OCI-LY7 (cell line): ENCODE measurements around the gene MTHFD2L. TPM values are rescaled to one million over a fixed set of nuclear protein-coding genes. Genes with fewer than 3 reads are reported as not detected.

ENCODE experiments used
- BruUV-seq: library from RNA; stranded (reverse); fragments of 400-500 nt; replicated peaks from 2 replicates; lab custom pipeline; 2021; lab: Mats Ljungman, UMichigan
- CTCF ChIA-PET: fragments of 300-600 bp; sonication (Branson Sonifier 250); formaldehyde crosslinking; loops from one replicate; lab custom pipeline; 2022; ENCODE audit warnings: antibody characterized with exemption; ENCODE audit not compliant: unreplicated experiment; lab: Charles Lee
- POLR2A ChIA-PET: fragments of 300-600 bp; sonication (Branson Sonifier 250); formaldehyde crosslinking; loops from one replicate; lab custom pipeline; 2022; ENCODE audit warnings: antibody characterized with exemption; lab: Charles Lee
- DNase-seq: peaks from one replicate; pipeline ENCODE4 v3.0.0-alpha.2; 2015; ENCODE audit warnings: low spot score
- H2AFZ ChIP-seq: fragments of 200-600 bp; sonication (generic), shearing (Covaris generic); 2 replicates; pipeline ENCODE4 v1.6.1; 2014; ENCODE audit warnings: mild to moderate bottlenecking, antibody characterized with exemption, low read length, moderate library complexity
- H3K27ac ChIP-seq: fragments of 200-600 bp; sonication (generic); 2 replicates; pipeline ENCODE4 v1.5.1; 2014; ENCODE audit warnings: mixed run types, low read depth, mild to moderate bottlenecking, moderate library complexity, low read length, inconsistent platforms; ENCODE audit not compliant: poor library complexity, severe bottlenecking
- H3K36me3 ChIP-seq: fragments of 200-600 bp; sonication (generic); 2 replicates; pipeline ENCODE4 v1.6.1; 2014; ENCODE audit warnings: mild to moderate bottlenecking, antibody characterized with exemption, low read length, moderate library complexity, mixed read lengths; ENCODE audit not compliant: insufficient read depth
- H3K4me1 ChIP-seq: fragments of 200-600 bp; sonication (generic); 2 replicates; pipeline ENCODE4 v1.5.1; 2014; ENCODE audit warnings: mild to moderate bottlenecking, low read length; ENCODE audit not compliant: insufficient read depth, poor library complexity, severe bottlenecking
- H3K4me2 ChIP-seq: fragments of 200-600 bp; sonication (generic); 2 replicates; pipeline ENCODE4 v1.6.1; 2014; ENCODE audit warnings: mild to moderate bottlenecking, low read length
- H3K4me3 ChIP-seq: fragments of 200-600 bp; sonication (generic); 2 replicates; pipeline ENCODE4 v1.5.1; 2014; ENCODE audit warnings: mild to moderate bottlenecking, low read depth, low read length; ENCODE audit not compliant: poor library complexity, severe bottlenecking
- H3K79me2 ChIP-seq: fragments of 200-600 bp; sonication (generic); 2 replicates; pipeline ENCODE4 v1.6.1; 2016; ENCODE audit warnings: low read depth, mild to moderate bottlenecking, low read length, moderate library complexity, mixed read lengths; ENCODE audit not compliant: insufficient read depth
- H3K9me2 ChIP-seq: fragments of 200-600 bp; sonication (generic); 2 replicates; pipeline ENCODE4 v1.6.1; 2016; ENCODE audit warnings: mild to moderate bottlenecking, low read length, mixed read lengths; ENCODE audit not compliant: insufficient read depth
- H3K9me3 ChIP-seq: fragments of 200-600 bp; sonication (generic); 2 replicates; pipeline ENCODE4 v1.6.1; 2014; ENCODE audit warnings: mild to moderate bottlenecking, mixed run types, low read length, mixed read lengths
- H4K20me1 ChIP-seq: fragments of 200-600 bp; sonication (generic); 2 replicates; pipeline ENCODE4 v1.6.1; 2014; ENCODE audit warnings: mild to moderate bottlenecking, antibody characterized with exemption, low read length, moderate library complexity, mixed read lengths; ENCODE audit not compliant: insufficient read depth
- CTCF ChIP-seq: fragments of 200-600 bp; sonication (generic); conservative IDR thresholded peaks from 2 replicates; pipeline ENCODE4 v1.5.1; 2014; ENCODE audit warnings: mild to moderate bottlenecking, antibody characterized with exemption, low read length, moderate library complexity, mixed read lengths
- EZH2phosphoT487 ChIP-seq: fragments of 200-600 bp; sonication (generic); IDR thresholded peaks from 2 replicates; pipeline ENCODE4 v1.6.1; 2018; ENCODE audit warnings: low read depth, borderline replicate concordance, mild to moderate bottlenecking, mixed run types, antibody characterized with exemption, low read length, moderate library complexity, mixed read lengths
- intact Hi-C: fragments of 100-400 bp; cut with micrococcal nuclease; formaldehyde crosslinking; loops from one replicate; pipeline ENCODE4 v1.10.0; 2022; ENCODE audit not compliant: unreplicated experiment
- total RNA-seq, 2 experiments: library from RNA; depleted of rRNA in 1 of 2; stranded (reverse); fragments of >200 nt in 1 of 2; shearing (Covaris generic) in 1 of 2; gene quantifications; 2 replicates each; pipeline ENCODE4 v1.2.3, GENCODE V29; 2014 to 2022

Gene MTHFD2L
- total RNA-seq, 2 experiments from 2014 or later: 18.7 to 18.9 TPM

GRCh38 chr4:74161666-74162450 lies 3.9 kb downstream of the MTHFD2L start:
- BruUV-seq: no TSS peak
- H4K20me1 ChIP-seq: 0 out of 2 replicates have a peak, but pooled peaks cover 5% of the 10 kb centered on the region
- H3K36me3 ChIP-seq: peaks cover 43% of the 10 kb centered on the region
- H3K9me3 ChIP-seq: no peaks in the 10 kb centered on the region
- TF ChIP-seq EZH2phosphoT487: no peak
- no peak for TF ChIP-seq CTCF
- H3K9me2 ChIP-seq: no peaks in the 10 kb centered on the region
- POLR2A ChIA-PET: interaction anchor here (0.7 to 1.0 kb wide), 2 partner anchors 22 to 43 kb away, joined by 3 to 4 read pairs; no protein-coding TSS in a partner anchor
- H3K4me3 ChIP-seq: no peak overlapping the region
- intact Hi-C loops: no loop called here
- peaks cover 43% of the 10 kb centered on the region for H3K79me2 ChIP-seq
- CTCF ChIA-PET: no interaction called here
- H3K4me1 ChIP-seq: peaks cover 14% of the 10 kb centered on the region
- DNase-seq: no peak
- no peak overlapping the region for H3K27ac ChIP-seq
- H2AFZ ChIP-seq: no peak overlapping the region
- no peak overlapping the region for H3K4me2 ChIP-seq

DNA sequence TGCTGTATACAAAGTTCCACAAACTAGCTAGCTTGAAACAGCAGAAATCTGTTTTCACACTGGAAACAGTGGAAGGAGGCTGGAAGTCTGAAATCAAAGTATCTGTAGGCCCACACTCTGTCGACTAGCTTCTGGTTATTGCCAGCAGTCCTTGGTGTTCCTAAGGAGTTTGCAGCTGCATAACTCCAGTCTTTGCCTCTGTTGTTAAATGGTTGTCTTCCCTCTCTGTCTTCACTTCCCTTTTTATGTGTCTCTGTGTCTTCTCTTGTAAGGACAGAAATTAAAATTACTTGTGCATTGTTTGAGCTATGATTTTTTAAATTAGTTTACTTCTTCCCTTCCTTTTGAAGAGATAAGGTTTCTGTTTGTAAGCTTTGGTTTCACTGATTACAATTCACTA lies 8.2 kb downstream of the MTHFD2L start:
- POLR2A ChIA-PET: interaction anchor here (0.9 to 1.3 kb wide), 3 partner anchors 9 to 18 kb away, joined by 3 to 4 read pairs (median 3); no protein-coding TSS in a partner anchor
- TF ChIP-seq EZH2phosphoT487: no peak
- TF ChIP-seq CTCF: no peak

More for the DNA sequence above, 8.2 kb downstream of the MTHFD2L start:
- 0 out of 2 replicates have a peak, but pooled peaks cover 5% of the 10 kb centered on the region for H4K20me1 ChIP-seq
- intact Hi-C loops: no loop called here
- H3K9me3 ChIP-seq: no peaks in the 10 kb centered on the region
- CTCF ChIA-PET: no interaction called here
- H3K36me3 ChIP-seq: peaks cover 29% of the 10 kb centered on the region
- H3K9me2 ChIP-seq: no peaks in the 10 kb centered on the region
- no peak overlapping the region for H3K27ac ChIP-seq
- H3K79me2 ChIP-seq: peaks cover 14% of the 10 kb centered on the region; the same call in 1 of the 2 replicates
- H2AFZ ChIP-seq: no peak overlapping the region
- no peaks in the 10 kb centered on the region for H3K4me1 ChIP-seq
- H3K4me3 ChIP-seq: no peak overlapping the region
- DNase-seq: peak; percentile 20
- BruUV-seq: no TSS peak
- no peak overlapping the region for H3K4me2 ChIP-seq
